KMS-11 (cell line): Measurements from ENCODE around the gene RANBP3L.

Experiments
- H2AFZ ChIP-seq: fragments of 200-600 bp; sonication (generic); 2 replicates; pipeline ENCODE4 v1.6.1; 2016; ENCODE audit warnings: antibody characterized with exemption, mixed run types, low read depth
- H3K27ac ChIP-seq: fragments of 200-600 bp; sonication (generic); 2 replicates; pipeline ENCODE4 v1.6.1; 2016; ENCODE audit warnings: mild to moderate bottlenecking, mixed run types
- H3K27me3 ChIP-seq: fragments of 200-600 bp; sonication (generic); 2 replicates; pipeline ENCODE4 v1.6.1; 2017; ENCODE audit warnings: mild to moderate bottlenecking, low read depth, mixed run types, moderate library complexity; ENCODE audit not compliant: insufficient read depth
- H3K36me3 ChIP-seq: fragments of 200-600 bp; sonication (generic); 2 replicates; pipeline ENCODE4 v1.6.1; 2017; ENCODE audit warnings: mild to moderate bottlenecking, mixed run types; ENCODE audit not compliant: insufficient read depth
- H3K4me1 ChIP-seq: fragments of 200-600 bp; sonication (generic); 2 replicates; pipeline ENCODE4 v1.6.1; 2016; ENCODE audit warnings: mild to moderate bottlenecking, low read depth, mixed run types; ENCODE audit not compliant: poor library complexity, severe bottlenecking
- H3K4me2 ChIP-seq: fragments of 200-600 bp; sonication (generic); 2 replicates; pipeline ENCODE4 v1.7.0; 2016; ENCODE audit warnings: mild to moderate bottlenecking, mixed run types
- H3K4me3 ChIP-seq: fragments of 200-600 bp; sonication (generic); IDR thresholded peaks from 2 replicates; pipeline ENCODE4 v1.6.1; 2017; ENCODE audit warnings: low read depth, low read length, mixed read lengths; ENCODE audit not compliant: insufficient read depth
- H3K79me2 ChIP-seq: fragments of 200-600 bp; sonication (generic); 2 replicates; pipeline ENCODE4 v1.6.1; 2016; ENCODE audit warnings: low read depth, mixed run types; ENCODE audit not compliant: insufficient read depth
- H3K9ac ChIP-seq: fragments of 200-600 bp; sonication (generic); 2 replicates; pipeline ENCODE4 v1.6.1; 2016; ENCODE audit warnings: mild to moderate bottlenecking, mixed run types
- H4K20me1 ChIP-seq: fragments of 200-600 bp; sonication (generic); 2 replicates; pipeline ENCODE4 v1.6.1; 2016; ENCODE audit warnings: mild to moderate bottlenecking, mixed run types; ENCODE audit not compliant: insufficient read depth
- CTCF ChIP-seq: fragments of 200-600 bp; sonication (generic); conservative IDR thresholded peaks from 2 replicates; pipeline ENCODE4 v1.6.1; 2017; ENCODE audit warnings: low read depth, mild to moderate bottlenecking, antibody characterized with exemption, low read length, moderate library complexity, mixed read lengths

Gene RANBP3L

GRCh38 chr5:36240779-36241630 lies 60.7 kb downstream of the RANBP3L start:
- Histone ChIP-seq H3K36me3 (no peaks in the 10 kb centered on the region), H3K27ac (peak overlapping the region; percentile 96), H3K4me2 (peak overlapping the region; percentile 83), H3K27me3 (no peaks in the 10 kb centered on the region), H3K79me2 (peaks cover 36% of the 10 kb centered on the region; the same call in 1 of the 2 replicates), H4K20me1 (no peaks in the 10 kb centered on the region), H3K4me1 (peaks cover 54% of the 10 kb centered on the region), H2AFZ (peak overlapping the region; percentile 60; the same call in 1 of the 2 replicates), H3K9ac (peak overlapping the region; percentile 96), H3K4me3 (no peak overlapping the region)
- TF ChIP-seq CTCF, result no peak

- Histone ChIP-seq H3K4me1 (peaks cover 54% of the 10 kb centered on the region), H4K20me1 (no peaks in the 10 kb centered on the region), H3K27me3 (no peaks in the 10 kb centered on the region), H3K4me2 (peak overlapping the region; percentile 83), H2AFZ (no peak overlapping the region), H3K79me2 (peaks cover 36% of the 10 kb centered on the region; the same call in 1 of the 2 replicates), H3K36me3 (no peaks in the 10 kb centered on the region), H3K27ac (peak overlapping the region; percentile 96), H3K9ac (peak overlapping the region; percentile 96; the same call in 1 of the 2 replicates), H3K4me3 (no peak overlapping the region)
- no peak for TF ChIP-seq CTCF
These were observed 62.1 kb downstream of the RANBP3L start for GRCh38 chr5:36239370-36240293.

- Histone ChIP-seq H4K20me1 (no peaks in the 10 kb centered on the region), H3K27me3 (no peaks in the 10 kb centered on the region), H3K27ac (peak overlapping the region; percentile 96; the same call in 1 of the 2 replicates), H3K4me1 (peaks cover 54% of the 10 kb centered on the region), H3K4me3 (no peak overlapping the region), H2AFZ (no peak overlapping the region), H3K4me2 (peak overlapping the region; percentile 83; the same call in 1 of the 2 replicates), H3K36me3 (no peaks in the 10 kb centered on the region), H3K79me2 (peaks cover 36% of the 10 kb centered on the region; the same call in 1 of the 2 replicates), H3K9ac (no peak overlapping the region; the same call in 1 of the 2 replicates)
- no peak for TF ChIP-seq CTCF
These were observed 63.0 kb downstream of the RANBP3L start for GRCh38 chr5:36238502-36239295.

- H3K27me3 ChIP-seq, result no peaks in the 10 kb centered on the region
- H4K20me1 ChIP-seq, result no peaks in the 10 kb centered on the region
- no peak for TF ChIP-seq CTCF
- H3K4me3 ChIP-seq, result no peak overlapping the region
- H3K79me2 ChIP-seq, result peaks cover 41% of the 10 kb centered on the region; the same call in 1 of the 2 replicates
- peak overlapping the region; percentile 83; the same call in 1 of the 2 replicates for H3K4me2 ChIP-seq
- H2AFZ ChIP-seq, result no peak overlapping the region
- no peaks in the 10 kb centered on the region for H3K36me3 ChIP-seq
- H3K9ac ChIP-seq, result no peak overlapping the region
- H3K27ac ChIP-seq, result no peak overlapping the region; the same call in 1 of the 2 replicates
- peaks cover 49% of the 10 kb centered on the region for H3K4me1 ChIP-seq
These were observed 64.0 kb downstream of the RANBP3L start for GRCh38 chr5:36237751-36238150.
